HG03175 (cell line): ENCODE measurements around the gene CERS1.

Experiments used
- ATAC-seq: cut with Tn5 transposase; IDR thresholded peaks from one replicate; pipeline ENCODE4 v1.9.1; 2021; ENCODE audit warnings: mild to moderate bottlenecking, moderate library complexity; ENCODE audit not compliant: unreplicated experiment

CERS1 gene

DNA sequence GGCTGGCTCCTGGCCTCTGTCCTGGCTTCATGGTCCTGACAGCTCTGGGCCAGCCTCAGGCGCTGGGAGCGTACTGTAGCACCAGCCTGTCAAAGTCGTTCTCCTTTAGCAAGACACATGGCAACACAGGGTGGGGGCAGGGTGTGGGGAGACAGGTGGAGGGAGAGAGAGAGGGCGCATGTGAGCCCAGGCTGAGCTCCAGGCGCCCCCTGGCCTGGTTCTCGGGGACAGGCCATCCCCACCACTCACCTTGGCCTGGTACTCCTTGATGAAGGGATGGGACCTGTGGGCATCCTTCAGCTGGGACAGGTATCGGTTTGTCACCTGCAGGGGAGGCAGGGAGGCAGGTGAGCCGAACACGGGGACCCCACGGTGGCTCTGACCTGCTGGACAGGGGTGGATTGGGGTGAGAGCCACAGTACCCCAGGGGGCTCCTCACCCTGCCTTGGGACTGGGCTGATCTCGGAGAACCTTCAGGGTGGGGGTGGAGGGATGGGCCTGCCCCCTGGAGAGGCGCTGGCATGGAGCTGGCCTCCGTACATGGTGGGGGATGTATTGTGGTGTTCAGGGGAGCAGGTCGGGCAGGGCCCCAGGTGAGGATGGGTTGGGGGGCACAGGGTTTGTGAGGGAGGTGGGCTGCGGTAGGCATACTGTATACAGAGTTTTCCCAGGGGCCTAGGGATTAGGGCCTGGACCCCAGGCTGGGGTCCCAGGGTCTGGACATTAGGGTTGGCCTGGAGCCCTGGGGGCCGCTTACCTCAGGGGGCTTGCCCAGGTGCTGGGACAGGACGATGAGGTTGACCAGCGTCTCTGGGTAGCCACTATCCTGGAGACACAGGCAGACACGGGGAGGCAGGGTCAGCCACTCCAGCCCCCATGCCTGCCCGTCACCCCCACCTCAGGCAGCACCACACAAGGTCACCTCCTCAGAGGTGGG, 3.9 kb upstream of the CERS1 start:
- ATAC-seq: no peak

DNA sequence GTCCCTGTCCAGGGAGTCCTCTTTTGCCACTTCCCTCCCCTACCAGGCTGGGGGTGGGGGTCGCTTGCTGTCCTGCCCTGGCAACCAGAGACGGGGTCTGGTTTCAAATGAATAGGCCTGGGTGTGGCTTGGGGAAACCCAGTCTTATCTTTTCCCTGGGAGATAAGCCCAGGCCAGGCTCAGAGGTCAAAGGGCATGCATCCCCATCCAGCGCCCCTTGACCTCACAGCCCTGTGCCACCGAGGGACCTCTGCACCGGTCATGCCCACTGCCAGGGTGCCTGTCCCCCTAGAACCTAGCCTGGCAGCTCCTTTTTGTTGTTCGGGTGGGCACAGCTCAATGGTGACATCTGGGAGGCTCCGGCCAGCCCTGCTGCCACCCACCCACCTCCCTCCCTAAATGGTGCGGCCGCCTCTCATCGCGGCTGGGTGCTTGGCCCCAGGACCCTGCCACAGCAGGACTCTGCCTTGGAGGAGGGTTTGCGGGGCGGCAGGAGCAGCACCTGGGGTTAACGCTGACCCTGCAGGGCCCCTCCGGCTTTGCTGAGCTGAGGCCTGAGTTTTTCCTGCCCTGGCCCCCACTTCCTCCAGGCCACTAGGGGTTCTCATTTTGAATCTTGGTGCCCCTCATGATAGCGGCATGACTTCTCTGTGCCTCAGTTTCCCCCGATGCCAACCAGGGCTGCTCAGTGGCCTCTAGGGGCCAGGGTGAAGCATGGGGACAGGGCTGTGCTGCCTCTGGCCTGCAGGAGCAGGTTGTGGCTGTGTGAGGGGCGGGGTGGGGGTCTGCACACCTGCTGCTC, 2.9 kb upstream of the CERS1 start:
- no peak for ATAC-seq

DNA sequence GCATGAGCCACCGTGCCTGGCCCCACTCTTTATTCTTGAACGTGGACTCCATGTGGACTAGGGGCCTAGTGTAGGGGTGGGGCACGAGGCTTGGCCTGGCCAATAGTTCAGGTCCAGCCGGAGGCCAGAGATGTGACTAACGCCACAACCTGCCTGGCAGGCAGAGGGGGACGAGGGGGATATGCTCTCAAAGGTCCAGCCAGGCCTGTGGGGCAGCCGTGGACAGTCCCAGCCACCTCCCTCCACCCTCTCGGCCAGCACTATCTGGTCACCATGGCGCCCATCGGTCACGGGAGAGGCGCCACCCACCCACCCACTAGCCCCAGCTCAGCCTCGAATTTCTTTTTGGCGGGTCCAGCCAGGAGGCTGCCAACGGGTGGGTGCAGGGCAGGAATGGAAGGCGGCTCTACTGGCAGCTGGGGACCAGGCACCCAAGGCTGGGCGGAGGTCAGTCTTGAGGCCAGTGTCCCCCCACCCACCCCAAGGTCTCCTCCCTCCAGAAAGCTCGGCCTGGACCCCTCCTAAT, 2.2 kb upstream of the CERS1 start:
- no peak for ATAC-seq

DNA sequence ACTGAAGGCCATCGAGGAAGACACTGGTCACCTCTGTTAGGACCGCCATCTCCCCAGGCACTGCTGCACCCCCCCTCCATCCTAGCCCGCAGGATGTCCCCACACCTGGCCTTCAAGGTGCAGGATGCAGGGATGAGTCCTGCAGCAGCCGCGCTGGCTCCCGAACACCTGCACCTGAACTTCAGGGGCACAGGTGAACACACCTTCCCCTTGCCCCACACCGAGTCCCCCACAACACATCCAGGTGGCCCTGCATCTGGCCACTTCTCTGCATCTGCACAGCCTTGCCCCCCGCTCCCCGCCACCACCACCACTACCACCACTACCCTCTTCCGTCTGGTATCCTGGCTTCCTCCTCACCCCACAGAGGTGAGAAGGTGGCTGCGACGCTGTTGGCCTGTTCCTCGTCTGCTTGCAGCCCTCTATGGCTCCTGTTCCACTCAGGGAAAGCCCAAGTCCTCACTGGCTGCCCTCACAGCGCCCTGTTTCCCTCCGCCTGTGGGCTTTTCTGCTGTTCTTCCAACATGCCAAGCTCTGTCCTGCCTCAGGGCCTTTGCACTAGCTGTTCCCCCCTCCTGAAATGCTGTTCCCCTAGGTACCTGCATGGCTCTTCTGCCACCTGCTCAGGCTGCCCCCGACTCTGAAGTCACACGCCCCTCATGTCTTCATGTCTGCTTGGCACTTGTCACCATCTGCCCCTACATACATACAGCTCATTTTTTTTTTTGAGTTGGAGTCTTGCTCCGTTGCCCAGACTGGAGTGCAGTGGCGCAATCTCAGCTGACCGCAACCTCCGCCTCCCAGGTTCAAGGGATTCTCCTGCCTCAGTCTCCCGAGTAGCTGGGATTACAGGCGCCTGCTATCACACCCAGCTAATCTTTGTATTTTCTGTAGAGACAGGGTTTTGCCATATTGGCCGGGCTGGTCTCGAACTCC, 1.4 kb upstream of the CERS1 start:
- no peak for ATAC-seq

DNA sequence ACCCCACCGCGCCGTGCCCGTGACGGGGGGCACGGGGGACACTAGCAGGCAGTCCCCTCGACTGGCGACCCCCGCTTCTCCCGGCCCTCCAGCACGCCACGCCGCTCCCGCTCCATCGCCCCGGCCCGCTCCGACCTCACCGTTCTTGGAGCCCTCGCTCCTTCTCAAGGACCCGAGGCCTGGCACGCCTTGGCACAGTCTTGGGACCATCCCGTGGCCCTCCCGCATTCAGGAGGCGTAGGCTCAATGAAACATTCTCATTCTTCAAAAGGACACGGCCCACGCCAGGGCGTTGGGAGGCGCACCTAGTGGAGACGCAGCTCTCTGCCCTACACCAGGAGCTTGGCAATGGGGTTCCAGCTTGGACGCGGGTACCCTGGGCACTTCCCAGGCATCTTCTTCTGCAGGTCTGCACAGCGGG, 473 bp upstream of the CERS1 start:
- ATAC-seq: no peak

DNA sequence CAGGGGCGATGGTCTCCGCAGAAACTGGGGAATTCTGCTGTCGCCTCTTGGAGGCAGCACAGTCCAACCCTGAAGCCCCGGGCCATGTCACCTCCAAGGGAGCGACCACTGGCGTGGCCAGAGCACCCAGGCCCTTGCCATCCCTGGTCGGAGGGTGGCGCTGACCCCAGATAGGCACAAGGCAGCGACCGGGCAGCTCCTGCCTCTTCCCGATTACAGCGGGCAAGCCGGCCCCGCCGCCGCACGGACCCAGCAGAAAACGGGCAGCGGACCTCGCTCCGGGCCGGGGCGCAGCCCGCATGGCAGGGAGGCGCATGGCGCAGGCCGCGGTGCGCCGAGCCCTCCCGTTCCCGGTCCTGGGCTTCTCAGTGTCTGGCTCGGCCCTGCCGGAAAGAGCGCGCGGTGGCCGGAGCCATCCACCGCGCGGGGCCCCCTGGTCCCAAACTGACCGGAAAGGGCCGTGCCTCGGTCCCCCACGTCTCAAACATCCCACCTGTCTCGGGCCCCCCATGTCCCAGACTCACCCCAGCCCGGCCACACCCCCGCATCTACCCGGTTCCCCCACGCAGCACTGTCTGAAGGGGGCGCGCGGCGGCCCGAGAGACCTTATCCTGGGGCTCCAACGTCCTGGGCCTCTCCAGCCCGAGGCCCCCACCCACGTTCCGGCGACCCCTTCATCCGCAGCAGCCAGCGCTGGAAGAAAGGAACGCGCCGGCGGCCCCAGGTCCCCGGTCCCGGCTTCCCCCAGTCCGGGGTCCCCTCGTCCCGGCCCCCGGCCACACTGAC, 727 bp downstream of the CERS1 start:
- no peak for ATAC-seq

DNA sequence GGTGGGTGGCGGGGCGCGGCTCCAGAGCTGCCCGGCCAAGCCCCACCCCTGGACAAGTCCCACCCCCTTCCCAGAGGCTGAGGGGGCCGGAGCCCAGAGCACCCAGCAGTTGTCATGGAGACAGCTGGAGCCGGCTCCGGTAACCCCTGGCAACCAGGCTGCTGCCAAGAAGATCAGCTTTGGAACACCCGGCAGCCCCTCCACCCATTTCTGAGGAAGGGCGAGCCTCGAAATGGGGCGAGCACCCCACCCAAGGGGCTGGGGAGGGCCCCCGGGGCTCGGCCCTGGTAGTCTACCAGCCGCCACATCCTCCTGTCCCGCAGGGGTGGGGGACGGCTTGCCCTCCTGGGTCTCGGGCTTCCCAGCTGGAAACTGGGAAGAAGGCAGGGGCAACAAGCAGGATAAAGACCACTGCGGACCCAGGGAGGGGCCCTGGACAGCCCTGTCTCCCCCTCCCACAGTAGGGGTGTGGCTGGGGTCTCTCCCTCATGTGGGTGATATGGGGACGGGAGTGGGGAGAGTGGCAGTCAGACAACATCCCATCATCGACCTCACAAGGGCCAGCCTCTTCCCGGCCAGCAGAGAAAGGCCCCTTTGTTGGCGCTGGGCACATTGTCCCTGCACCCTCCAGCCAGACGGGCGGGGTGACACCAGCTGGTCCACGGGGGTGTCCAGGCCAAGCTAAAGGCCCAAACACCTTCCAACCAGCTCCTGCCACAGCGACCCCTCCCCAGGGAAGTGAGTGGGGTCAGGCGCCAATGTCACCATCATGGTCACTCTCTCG, 1.5 kb downstream of the CERS1 start:
- ATAC-seq: no peak

DNA sequence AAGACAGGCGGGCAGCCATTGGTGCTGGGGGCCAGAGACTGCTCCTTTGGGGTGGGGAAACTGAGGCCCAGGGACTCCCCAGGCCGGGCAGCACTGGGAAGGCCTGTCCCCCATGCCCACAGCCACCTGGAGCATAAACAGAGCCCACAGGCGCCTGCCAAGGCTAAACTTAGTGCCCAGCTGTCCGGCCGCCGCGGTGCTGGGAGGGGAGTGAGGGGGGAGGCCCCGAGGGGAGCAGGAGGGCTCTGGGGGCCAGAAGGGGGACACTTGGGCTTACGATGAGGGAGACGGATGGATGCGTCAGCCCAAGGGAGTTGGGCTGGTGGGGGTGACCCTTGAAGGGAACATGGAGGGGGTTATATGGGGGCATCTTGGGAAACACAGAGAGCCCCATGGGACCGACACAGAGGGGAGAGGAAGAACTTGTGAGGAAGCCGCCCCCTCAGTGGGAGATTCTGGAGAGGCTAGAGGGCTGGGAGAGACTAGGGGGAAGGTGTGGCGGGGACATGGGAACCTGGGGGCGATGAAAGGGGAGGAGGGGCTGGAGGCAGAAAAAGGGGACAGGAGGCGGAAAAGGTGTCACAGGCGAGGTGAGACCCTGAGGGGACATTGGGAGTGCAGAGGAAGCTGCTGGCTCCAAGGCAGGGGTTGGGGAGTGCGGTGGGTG, 2.2 kb downstream of the CERS1 start:
- ATAC-seq: no peak

DNA sequence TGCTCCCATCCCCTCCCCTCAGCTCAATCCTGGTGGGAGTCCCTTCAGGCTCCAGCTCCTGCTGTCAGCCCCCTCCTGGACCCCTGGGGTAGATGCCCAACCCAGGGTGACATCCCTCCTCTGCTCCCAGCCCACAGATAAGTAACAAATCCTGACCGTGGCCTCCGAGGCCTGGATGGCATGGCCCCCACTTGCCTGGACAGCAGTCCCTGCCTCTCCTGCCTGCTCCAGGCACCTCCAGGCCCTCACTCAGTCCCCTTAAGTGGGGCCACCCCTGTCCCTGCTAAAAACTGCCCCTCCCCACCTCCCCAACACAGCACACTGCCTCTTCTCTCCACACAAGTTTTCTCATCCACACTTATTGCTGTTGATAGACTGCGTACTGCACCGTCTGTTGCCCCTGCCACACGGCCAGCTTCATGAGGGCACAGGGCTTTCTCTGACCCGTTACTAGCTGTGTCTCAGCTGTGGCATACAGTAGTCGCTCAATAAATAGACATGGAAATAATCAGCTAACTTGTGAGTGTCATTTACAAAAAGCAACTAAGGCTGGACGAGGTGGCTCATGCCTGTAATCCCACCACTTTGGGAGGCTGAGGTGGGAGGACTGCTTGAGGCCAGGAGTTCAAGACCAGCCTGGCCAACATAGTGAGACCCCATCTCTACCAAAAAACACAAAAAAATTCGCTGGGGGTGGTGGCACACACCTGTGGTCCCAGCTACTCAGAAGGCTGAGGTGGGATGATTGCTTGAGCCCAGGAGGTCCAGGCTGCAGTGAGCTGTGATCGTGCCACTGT, 5.8 kb downstream of the CERS1 start:
- no peak for ATAC-seq

DNA sequence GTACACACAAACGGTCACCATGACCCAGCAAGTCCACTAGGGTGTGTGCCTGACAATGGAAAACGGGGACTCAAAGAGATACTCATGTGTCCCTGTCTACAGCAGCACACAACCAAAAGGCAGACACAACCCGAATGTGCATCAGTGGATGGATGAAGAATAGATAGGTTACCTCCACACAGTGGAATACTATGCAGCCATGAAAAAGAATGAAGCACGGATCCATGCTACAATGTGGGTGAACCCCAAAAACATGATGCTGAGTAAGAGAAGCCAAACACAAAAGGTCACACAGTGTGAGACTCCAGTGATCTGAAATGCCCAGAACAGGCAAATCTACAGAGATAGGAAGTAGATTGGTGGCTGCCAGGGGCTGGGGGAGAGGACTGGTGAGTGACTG, 9.0 kb downstream of the CERS1 start:
- ATAC-seq: no peak

DNA sequence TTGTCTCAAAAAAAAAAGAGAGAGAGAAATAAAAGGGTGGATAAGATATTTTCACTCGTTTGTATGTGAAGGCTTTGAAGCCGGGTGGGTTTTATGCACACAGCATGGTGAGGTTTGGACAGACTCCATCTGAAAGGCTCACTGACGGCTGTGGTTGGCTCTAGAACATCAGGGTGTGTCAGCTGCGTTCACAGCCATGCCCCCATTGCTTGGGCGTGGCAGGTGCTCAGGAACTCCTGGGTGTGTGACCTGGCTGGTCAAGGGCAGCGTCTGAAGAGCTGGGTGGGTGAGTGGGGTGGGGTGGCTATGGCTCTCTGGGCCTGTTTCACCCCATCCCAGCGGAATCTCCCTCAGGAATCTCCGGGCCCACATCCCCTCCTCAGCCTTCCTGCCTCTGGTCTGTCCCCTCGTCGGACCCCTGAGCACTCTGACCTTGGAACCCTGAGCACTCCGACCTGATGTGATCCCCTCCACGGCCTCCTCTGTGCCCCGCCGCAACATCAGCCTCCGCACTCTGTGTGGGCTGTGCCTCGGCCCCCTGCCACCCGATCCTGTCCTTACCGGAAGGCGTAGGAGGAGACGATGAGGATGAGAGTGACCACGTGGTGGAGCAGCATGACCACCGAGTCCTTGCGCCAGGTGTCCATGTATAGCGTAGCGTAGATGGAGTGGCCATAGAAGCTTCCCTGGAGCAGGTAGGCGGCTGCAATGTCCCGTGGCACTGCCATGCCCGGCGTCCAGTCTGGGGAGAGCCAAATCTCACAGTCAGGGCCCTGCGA, 12.2 kb downstream of the CERS1 start:
- ATAC-seq: no peak

DNA sequence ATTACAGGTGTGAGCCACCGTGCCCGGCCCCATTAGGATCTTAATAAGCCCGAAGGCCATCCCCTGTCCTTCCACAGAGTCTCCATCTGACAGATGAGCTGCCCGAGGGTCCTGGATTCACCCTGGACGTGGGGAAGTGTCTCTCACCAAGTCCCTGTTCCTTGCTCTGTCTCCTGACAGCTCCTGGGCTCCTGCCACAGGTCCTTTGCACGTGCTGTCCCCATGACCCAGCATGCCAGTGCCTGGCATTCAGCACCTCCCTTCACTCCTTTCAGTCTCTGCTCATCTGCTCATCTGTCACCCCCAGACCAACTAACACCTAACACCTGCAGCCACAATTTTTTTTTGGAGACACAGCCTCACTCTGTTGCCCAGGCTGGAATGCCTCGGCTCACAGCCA, 14.5 kb downstream of the CERS1 start:
- ATAC-seq: no peak

DNA sequence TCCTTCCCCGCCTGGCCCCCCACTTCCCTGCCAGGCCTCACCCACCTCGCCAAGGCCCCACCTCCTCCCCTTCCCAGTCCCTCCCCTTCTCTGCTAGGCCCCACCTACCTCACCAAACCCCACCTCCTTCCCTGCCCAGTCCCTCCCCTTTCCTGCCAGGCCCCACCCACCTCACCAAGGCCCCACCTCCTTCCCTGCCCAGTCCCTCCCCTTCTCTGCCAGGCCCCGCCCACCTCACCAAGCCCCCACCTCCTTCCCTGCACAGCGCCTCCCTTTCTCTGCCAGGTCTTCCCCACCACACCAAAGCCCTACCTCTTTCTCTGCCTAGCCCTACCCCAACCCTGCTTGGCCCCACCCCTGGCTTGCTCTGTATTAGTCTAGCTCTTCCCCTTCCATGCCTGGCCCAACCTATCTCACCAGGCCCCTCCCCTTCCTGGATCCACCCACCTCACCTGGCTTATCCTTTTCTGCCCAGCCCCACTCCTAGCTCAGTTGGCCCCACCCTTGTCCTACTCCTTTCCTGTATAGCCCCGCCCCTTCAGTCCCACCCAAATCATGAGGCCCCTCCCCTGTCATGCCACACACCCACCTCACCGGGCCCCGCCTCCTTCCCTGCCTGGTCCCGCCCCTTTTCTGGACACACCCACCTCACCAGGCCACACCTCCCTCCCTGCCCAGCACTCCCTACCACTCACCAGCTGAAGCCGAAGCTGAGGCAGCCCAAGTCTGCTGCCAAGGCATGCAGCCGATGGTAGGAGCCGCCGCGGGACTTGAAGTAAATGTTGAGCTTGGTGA, 16.2 kb downstream of the CERS1 start:
- no peak for ATAC-seq

DNA sequence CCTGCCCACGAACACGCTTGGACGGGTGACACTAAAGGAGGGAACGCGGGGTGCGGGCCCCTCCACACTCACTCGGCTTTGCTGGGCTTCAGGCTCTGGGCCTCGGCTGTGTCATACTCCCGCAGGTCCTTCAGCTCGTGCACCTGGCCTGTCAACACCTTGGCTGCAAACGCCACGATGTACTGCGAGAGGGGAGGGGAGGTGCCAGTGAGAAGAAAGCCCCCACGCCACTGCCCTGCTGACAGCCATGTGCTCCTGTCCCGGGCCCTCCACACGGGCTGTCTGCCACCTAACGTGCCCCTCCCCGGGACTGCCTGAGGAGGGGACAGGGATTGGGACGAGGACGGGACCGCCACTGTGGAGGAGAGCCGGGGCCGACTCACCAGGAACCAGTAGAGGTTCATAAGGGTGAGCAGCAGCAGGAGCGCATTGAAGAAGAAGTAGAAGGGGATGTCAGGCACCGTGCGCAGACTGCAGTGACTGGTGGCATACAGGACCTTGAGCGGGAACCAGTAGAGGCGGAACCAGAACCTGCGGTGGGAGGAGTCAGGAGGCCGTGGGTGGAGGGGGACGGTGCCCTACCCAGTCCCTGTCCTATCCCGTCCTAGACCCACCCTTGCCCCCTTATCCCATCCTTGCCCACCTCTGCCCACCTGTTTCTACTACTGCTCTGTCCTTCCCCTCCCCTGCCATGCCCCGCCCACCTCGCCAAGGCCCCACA, 16.9 kb downstream of the CERS1 start:
- ATAC-seq: no peak

DNA sequence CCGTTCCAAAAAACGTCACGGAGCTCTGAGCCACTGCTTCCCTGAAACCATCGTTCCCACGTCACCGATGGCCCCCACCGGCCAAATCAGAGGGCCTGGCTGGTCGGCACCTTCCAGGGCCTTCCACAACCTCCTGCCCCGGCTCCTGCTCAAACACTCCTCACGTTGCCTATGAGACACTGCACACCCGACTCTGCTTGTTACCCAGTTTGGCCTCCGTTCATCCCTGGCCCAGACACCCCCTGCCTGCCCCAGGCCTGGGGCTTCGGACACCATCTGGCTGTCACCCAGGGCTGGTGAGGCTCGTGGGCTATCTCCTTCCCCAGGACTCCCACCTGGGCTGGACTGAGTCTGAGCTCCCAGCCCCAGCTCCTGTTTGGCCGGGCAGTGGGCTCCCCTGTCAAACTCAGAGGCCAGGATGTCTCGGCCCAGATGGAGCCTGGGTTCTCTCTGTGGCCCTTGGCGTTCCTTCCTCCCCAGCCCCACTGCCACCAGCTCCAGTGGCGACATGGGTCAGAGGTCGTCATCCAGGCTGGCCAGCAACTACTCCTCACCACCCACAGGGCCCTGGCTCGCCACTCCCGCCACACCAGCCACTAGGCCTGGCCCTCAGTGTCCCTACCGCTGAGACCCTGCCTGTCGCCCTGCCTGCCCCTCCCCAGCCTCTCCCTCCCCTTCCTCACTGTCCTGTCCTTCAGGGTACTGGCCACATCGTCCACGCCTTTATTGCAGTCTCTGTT, 17.7 kb downstream of the CERS1 start:
- ATAC-seq: no peak
